SK-N-SH (cell line): ENCODE results near the gene ADPRH. TPM values are rescaled to one million over a fixed set of nuclear protein-coding genes. Genes with fewer than 3 reads are reported as not detected.

ENCODE experiments used
- CTCF ChIA-PET: fragments of 300-600, 350-600 bp; formaldehyde crosslinking; extraction: SDS; loops from one replicate; lab custom pipeline; 2021; lab: Yijun Ruan, JAX
- POLR2A ChIA-PET: fragments of 350-600 bp; sonication (Branson Sonifier 250); formaldehyde crosslinking; extraction: SDS; loops from one replicate; lab custom pipeline; 2020; ENCODE audit warnings: antibody characterized with exemption, inconsistent platforms; lab: Yijun Ruan, JAX
- DNase-seq: peaks from one replicate; pipeline ENCODE4 v3.0.0; 2012
- H2AFZ ChIP-seq: fragments of 200-600 bp; sonication (generic); 2 replicates; pipeline ENCODE4 v1.8.1; 2016; ENCODE audit warnings: antibody characterized with exemption, mild to moderate bottlenecking, low read depth
- H3F3A ChIP-seq: fragments of 200-600 bp; sonication (generic); replicated peaks from 2 replicates; pipeline ENCODE3; 2016; ENCODE audit warnings: antibody characterized with exemption, mild to moderate bottlenecking; ENCODE audit not compliant: insufficient read depth
- H3K27ac ChIP-seq, 2 experiments: fragments of 200-500 bp in 1 of 2; fragments of 200-600 bp in 1 of 2; sonication (Bioruptor generic) in 1 of 2; sonication (generic), shearing (Covaris generic) in 1 of 2; 2 replicates each; pipeline versions ENCODE4 v1.5.1 to v1.6.1; 2014 to 2016; ENCODE audit warnings: low read depth in 2 of 2, inconsistent platforms in 1 of 2, low read length in 1 of 2, mild to moderate bottlenecking in 1 of 2, mixed read lengths in 1 of 2
- H3K27me3 ChIP-seq: fragments of 200-600 bp; sonication (generic), shearing (Covaris generic); 2 replicates; pipeline ENCODE4 v1.6.1; 2016; ENCODE audit warnings: mixed run types; ENCODE audit not compliant: insufficient read depth
- H3K36me3 ChIP-seq, 2 experiments: fragments of 200-500 bp in 1 of 2; fragments of 200-600 bp in 1 of 2; sonication (Bioruptor generic) in 1 of 2; sonication (generic) in 1 of 2; replicated peaks in 1 of 2; 2 replicates each; pipeline versions ENCODE3 to v1.5.1; 2014 to 2016; ENCODE audit warnings: low read length in 1 of 2, mild to moderate bottlenecking in 1 of 2; ENCODE audit not compliant: insufficient read depth in 2 of 2, control insufficient read depth in 1 of 2
- H3K4me1 ChIP-seq, 2 experiments: fragments of 200-500 bp in 1 of 2; fragments of 200-600 bp in 1 of 2; sonication (Bioruptor generic) in 1 of 2; sonication (generic), shearing (Covaris generic) in 1 of 2; 2 replicates each; pipeline versions ENCODE4 v1.5.1 to v1.6.1; 2014 to 2016; ENCODE audit warnings: low read depth in 1 of 2, low read length in 1 of 2, mixed run types in 1 of 2; ENCODE audit not compliant: insufficient read depth in 2 of 2, control insufficient read depth in 1 of 2
- H3K4me2 ChIP-seq: fragments of 200-600 bp; sonication (generic), shearing (Covaris generic); 2 replicates; pipeline ENCODE4 v1.6.1; 2017; ENCODE audit warnings: mixed run types
- H3K4me3 ChIP-seq, 2 experiments: fragments of 200-500 bp in 1 of 2; fragments of 200-600 bp in 1 of 2; sonication (Bioruptor generic) in 1 of 2; sonication (generic), shearing (Covaris generic) in 1 of 2; 2 replicates each; pipeline versions ENCODE4 v1.5.1 to v1.8.1; 2014 to 2016; ENCODE audit warnings: low read depth in 2 of 2, inconsistent platforms in 1 of 2, low read length in 1 of 2, mild to moderate bottlenecking in 1 of 2, mixed read lengths in 1 of 2, moderate library complexity in 1 of 2
- H3K79me2 ChIP-seq: fragments of 200-600 bp; sonication (generic); 2 replicates; pipeline ENCODE4 v1.8.1; 2017; ENCODE audit warnings: mild to moderate bottlenecking; ENCODE audit not compliant: insufficient read depth
- H3K9ac ChIP-seq: fragments of 200-600 bp; sonication (generic); 2 replicates; pipeline ENCODE4 v1.6.1; 2017; ENCODE audit warnings: mixed run types
- H3K9me2 ChIP-seq: fragments of 200-600 bp; sonication (generic); 2 replicates; pipeline ENCODE4 v1.6.1; 2017; ENCODE audit warnings: mixed run types
- H3K9me3 ChIP-seq: fragments of 200-600 bp; sonication (generic); 2 replicates; pipeline ENCODE4 v1.6.1; 2017; ENCODE audit warnings: mixed run types, mild to moderate bottlenecking, moderate library complexity
- H4K20me1 ChIP-seq: fragments of 200-600 bp; sonication (generic); 2 replicates; pipeline ENCODE4 v1.6.1; 2017; ENCODE audit warnings: mild to moderate bottlenecking, mixed run types; ENCODE audit not compliant: insufficient read depth
- FOSL2 ChIP-seq: IDR thresholded peaks from 2 replicates; pipeline ENCODE4 v1.4.0; 2012; ENCODE audit warnings: low read depth, mild to moderate bottlenecking, moderate library complexity, borderline replicate concordance
- NRF1 ChIP-seq: IDR thresholded peaks from 2 replicates; pipeline ENCODE4 v1.6.1; 2012; ENCODE audit warnings: low read depth, mild to moderate bottlenecking, low read length
- RXRA ChIP-seq: IDR thresholded peaks from 2 replicates; pipeline ENCODE4 v1.4.0; 2012; ENCODE audit warnings: low read depth, mild to moderate bottlenecking, borderline replicate concordance
- YY1 ChIP-seq: IDR thresholded peaks from 2 replicates; pipeline ENCODE4 v1.4.0; 2012; ENCODE audit warnings: low read depth, mild to moderate bottlenecking
- WGBS: methylation state at CpG from one replicate; pipeline ENCODE4 v1.1.6; 2017; ENCODE audit warnings: low lambda C conversion rate; 5-methylcytosine and 5-hydroxymethylcytosine counted together
- polyA plus RNA-seq, 3 experiments: library from polyadenylated mRNA; depleted of rRNA; stranded (reverse); fragments of >200 nt; gene quantifications; 2 replicates each; pipeline ENCODE4 v1.2.3, GENCODE V29; 2012
- TF ChIP-seq, protein P1 (sequence below): IDR thresholded peaks from 2 replicates; pipeline ENCODE4 v1.4.0; 2012; ENCODE audit warnings: low read depth, borderline replicate concordance
- TF ChIP-seq, protein P2 (sequence below): fragments of 200-600 bp; sonication (generic); IDR thresholded peaks from 2 replicates; pipeline ENCODE4 v1.6.1; 2017; ENCODE audit warnings: antibody characterized with exemption, mild to moderate bottlenecking, moderate library complexity

Gene ADPRH
- polyA plus RNA-seq, 1 of the 3 experiments (the other 2 are of a cell fraction): not detected

DNA sequence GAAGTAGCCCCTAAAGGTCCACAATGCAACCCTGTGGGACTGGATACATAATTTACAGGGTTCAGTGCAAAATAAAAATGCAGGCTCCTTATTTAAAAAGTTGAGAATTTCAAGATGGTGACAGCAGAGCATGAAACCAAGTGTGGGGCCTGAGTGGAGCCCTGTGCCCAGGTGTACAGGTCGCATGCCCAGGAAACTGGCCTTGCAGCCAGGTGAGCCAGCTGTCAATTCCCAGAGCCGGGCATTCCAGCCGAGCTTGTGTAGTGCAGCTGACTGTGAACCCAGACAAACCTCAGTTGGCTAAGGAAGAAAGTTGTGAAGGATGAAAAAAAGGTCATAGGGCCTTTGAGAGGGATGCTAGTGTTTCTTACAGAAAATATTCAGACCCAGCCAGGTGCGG lies 53.5 kb downstream of the ADPRH start (continued):
- TF ChIP-seq, protein P1, sequence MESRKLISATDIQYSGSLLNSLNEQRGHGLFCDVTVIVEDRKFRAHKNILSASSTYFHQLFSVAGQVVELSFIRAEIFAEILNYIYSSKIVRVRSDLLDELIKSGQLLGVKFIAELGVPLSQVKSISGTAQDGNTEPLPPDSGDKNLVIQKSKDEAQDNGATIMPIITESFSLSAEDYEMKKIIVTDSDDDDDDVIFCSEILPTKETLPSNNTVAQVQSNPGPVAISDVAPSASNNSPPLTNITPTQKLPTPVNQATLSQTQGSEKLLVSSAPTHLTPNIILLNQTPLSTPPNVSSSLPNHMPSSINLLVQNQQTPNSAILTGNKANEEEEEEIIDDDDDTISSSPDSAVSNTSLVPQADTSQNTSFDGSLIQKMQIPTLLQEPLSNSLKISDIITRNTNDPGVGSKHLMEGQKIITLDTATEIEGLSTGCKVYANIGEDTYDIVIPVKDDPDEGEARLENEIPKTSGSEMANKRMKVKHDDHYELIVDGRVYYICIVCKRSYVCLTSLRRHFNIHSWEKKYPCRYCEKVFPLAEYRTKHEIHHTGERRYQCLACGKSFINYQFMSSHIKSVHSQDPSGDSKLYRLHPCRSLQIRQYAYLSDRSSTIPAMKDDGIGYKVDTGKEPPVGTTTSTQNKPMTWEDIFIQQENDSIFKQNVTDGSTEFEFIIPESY: no peak
- TF ChIP-seq NRF1 (no peak), RXRA (no peak)
- TF ChIP-seq, all 33 proteins: peak for 0

DNA sequence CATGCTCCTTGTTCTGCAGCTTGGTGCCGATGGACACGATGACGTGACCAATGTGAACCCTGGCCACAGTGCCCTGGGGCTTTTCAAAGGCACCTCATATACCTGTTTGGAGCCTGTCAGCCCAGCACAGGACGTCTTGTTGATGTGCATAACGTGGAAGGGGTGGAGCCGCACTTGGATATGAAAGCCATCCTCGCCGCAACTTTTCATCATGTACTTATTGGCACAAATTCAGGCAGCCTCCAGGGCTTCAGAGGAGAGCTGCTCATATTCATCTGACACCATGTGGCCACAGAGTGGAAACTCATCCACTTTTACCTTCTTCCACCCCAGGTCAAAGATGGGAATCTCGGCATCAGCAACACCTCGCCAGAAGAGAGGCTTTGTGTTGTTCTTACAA lies 56.4 kb downstream of the ADPRH start:
- Histone ChIP-seq H3K27me3 (no peaks in the 10 kb centered on the region), H3K9ac (no peak overlapping the region), H2AFZ (peak overlapping the region; percentile 80; the same call in 1 of the 2 replicates), H4K20me1 (no peaks in the 10 kb centered on the region), H3K9me2 (no peaks in the 10 kb centered on the region), H3K79me2 (no peaks in the 10 kb centered on the region), H3K27ac (peak overlapping the region; percentile 99 to 100; a peak in 3 of 4 replicates), H3K4me1 (peaks cover 28 to 43% of the 10 kb centered on the region in 2 experiments), H3K9me3 (no peaks in the 10 kb centered on the region), H3K4me2 (no peak overlapping the region), H3K36me3 (no peaks in the 10 kb centered on the region), H3F3A (peaks cover 29% of the 10 kb centered on the region), H3K4me3 (no peak overlapping the region)
- CTCF ChIA-PET: interaction anchor here (1.7 kb wide), 1 partner anchor 10 kb away, joined by 5 read pairs; no protein-coding TSS in a partner anchor
- TF ChIP-seq FOSL2: no peak
- TF ChIP-seq, protein P2, sequence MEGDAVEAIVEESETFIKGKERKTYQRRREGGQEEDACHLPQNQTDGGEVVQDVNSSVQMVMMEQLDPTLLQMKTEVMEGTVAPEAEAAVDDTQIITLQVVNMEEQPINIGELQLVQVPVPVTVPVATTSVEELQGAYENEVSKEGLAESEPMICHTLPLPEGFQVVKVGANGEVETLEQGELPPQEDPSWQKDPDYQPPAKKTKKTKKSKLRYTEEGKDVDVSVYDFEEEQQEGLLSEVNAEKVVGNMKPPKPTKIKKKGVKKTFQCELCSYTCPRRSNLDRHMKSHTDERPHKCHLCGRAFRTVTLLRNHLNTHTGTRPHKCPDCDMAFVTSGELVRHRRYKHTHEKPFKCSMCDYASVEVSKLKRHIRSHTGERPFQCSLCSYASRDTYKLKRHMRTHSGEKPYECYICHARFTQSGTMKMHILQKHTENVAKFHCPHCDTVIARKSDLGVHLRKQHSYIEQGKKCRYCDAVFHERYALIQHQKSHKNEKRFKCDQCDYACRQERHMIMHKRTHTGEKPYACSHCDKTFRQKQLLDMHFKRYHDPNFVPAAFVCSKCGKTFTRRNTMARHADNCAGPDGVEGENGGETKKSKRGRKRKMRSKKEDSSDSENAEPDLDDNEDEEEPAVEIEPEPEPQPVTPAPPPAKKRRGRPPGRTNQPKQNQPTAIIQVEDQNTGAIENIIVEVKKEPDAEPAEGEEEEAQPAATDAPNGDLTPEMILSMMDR: peak; percentile 28; the same call in 1 of the 2 replicates
- WGBS: 98% methylated on average over 6 of the region's 10 CpGs
- POLR2A ChIA-PET: no interaction called here
- no peak for DNase-seq

DNA sequence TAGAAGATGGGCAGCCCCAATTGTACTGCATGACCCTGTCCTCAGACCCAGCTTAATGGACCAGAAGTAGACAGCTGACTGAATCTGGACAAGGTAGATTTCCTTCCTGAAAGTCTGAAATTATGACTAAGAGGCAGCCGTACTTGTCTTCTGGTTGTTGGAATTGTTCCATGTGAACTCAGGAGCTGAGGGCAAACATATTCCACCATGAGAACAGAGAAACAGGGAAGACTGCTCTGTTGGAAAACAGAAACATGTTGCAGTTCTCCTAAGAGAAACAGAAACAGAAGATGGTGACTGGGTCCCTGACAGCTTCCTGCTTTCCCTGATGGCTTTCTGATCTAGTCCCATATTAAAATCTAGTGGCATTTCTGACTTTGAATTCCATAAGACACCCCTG lies 57.0 kb downstream of the ADPRH start:
- H3K9ac ChIP-seq: no peak overlapping the region
- no peaks in the 10 kb centered on the region for H3K27me3 ChIP-seq
- peak overlapping the region; percentile 80 for H2AFZ ChIP-seq
- H3K79me2 ChIP-seq: no peaks in the 10 kb centered on the region
- H3K9me2 ChIP-seq: no peaks in the 10 kb centered on the region
- no peak overlapping the region for H3K4me2 ChIP-seq
- H3K27ac ChIP-seq: peak overlapping the region; percentile 99 to 100
- CTCF ChIA-PET: interaction anchor here (1.2 to 2.2 kb wide), 5 partner anchors 10 to 45 kb away, joined by 3 to 7 read pairs (median 5); no protein-coding TSS in a partner anchor
- peaks cover 28 to 43% of the 10 kb centered on the region in 2 experiments for H3K4me1 ChIP-seq
- no peaks in the 10 kb centered on the region for H4K20me1 ChIP-seq
- H3F3A ChIP-seq: peaks cover 29% of the 10 kb centered on the region
- POLR2A ChIA-PET: no interaction called here
- no peak for DNase-seq
- no peak overlapping the region for H3K4me3 ChIP-seq
- H3K9me3 ChIP-seq: no peaks in the 10 kb centered on the region
- no peak for TF ChIP-seq YY1
- TF ChIP-seq RXRA: peak; percentile 41; the same call in 1 of the 2 replicates
- 11% methylated on average over 1 of the region's 1 CpG for WGBS
- peaks cover 2% of the 10 kb centered on the region in 2 experiments for H3K36me3 ChIP-seq
